ENCODE measurements around the gene LDB2.

- TF ChIP-seq POLR2A (IDR thresholded peaks at IDR 0.05; ENCODE audit: low read length) (no peak), GATA1 (IDR thresholded peaks at IDR 0.05; ENCODE audit: low read depth, low read length) (no peak)
Measured at GRCh38 chr4:16804581-16804980, 93.9 kb downstream of the LDB2 start.

Data from erythroblast (primary cell).